ENCODE data around the gene CDH23. TPM values are rescaled to one million over a fixed set of nuclear protein-coding genes. Genes with fewer than 3 reads are reported as not detected.

Gene CDH23
- total and polyA plus RNA-seq, 2 donors (not counting 1 experiment from before 2014, with no cell fraction given) = 0.37 to 0.89 TPM

DNA sequence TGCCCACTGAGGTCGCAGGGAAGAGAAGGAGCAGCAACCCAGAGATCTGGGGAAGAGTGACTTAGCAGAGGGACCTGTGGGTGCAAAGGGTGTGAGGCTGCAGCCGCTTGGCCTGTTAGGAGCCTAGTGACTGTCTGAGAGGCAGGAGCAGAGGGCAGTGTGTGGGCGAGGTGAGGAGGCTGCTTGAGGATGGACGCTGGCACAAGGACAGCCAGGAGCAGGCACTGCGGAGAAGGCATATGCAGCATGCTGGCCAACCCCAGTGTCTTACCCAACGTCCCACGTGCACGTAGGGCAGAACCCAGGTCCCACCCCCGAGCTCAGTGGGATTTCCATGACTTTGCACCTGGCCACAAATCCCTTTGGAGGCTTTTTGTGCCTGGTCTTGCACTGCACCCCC, 268.7 kb downstream of the CDH23 start:
- intact Hi-C loops (cut with micrococcal nuclease) = loop anchor here (2.0 kb wide), 1 partner anchor 43 kb away; no protein-coding TSS in a partner anchor
- Histone ChIP-seq H2AFZ (ENCODE audit: insufficient read depth, low read depth, low read length, poor library complexity, severe bottlenecking) (no peak overlapping the region), H3K36me3 (replicated peaks in 1 of 2; ENCODE audit: control extremely low read depth in 1 of 2, control insufficient read depth in 1 of 2, extremely low read depth in 1 of 2, insufficient read depth in 2 of 2, low read length in 1 of 2) (no peaks in the 10 kb centered on the region), H3K27ac (ENCODE audit: low read length in 2 of 2) (no peak overlapping the region), H3K79me2 (ENCODE audit: control insufficient read depth, insufficient read depth, low read length) (no peaks in the 10 kb centered on the region), H4K20me1 (ENCODE audit: control insufficient read depth, insufficient read depth, low read length, poor library complexity, severe bottlenecking) (no peaks in the 10 kb centered on the region), H3K27me3 (replicated peaks in 1 of 4; ENCODE audit: control extremely low read depth in 1 of 4, control insufficient read depth in 3 of 4, insufficient read depth in 4 of 4, low read length in 3 of 4) (no peaks in the 10 kb centered on the region), H3K4me2 (replicated peaks; ENCODE audit: low read depth, low read length, poor library complexity, severe bottlenecking) (no peak overlapping the region), H3K4me3 (ENCODE audit: control extremely low read depth in 1 of 5, extremely low read depth in 1 of 5, insufficient read depth in 1 of 5, low read depth in 2 of 5, low read length in 4 of 5) (no peak overlapping the region), H3K9ac (ENCODE audit: low read length) (no peak overlapping the region), H3K4me1 (ENCODE audit: control insufficient read depth in 2 of 2, insufficient read depth in 2 of 2, low read length in 2 of 2) (peaks cover 19 to 26% of the 10 kb centered on the region in 2 donors), H3K9me3 (ENCODE audit: control extremely low read depth in 1 of 3, control insufficient read depth in 2 of 3, insufficient read depth in 1 of 3, low read length in 2 of 3) (peaks cover 0 to 5% (median 5%) of the 10 kb centered on the region in 3 donors)
- 92% methylated on average over 9 of the region's 9 CpGs for WGBS (ENCODE audit: insufficient coverage)
- ATAC-seq (ENCODE audit: low read depth) (no peak), DNase-seq (no peak)
- H3K4me1 Mint-ChIP-seq = peaks cover 17% of the 10 kb centered on the region
- H3K4me3 Mint-ChIP-seq = no peak overlapping the region
- no peaks in the 10 kb centered on the region for H3K27me3 Mint-ChIP-seq
- H3K27ac Mint-ChIP-seq = no peak overlapping the region
- TF ChIP-seq EZH2 (IDR thresholded peaks at IDR 0.05; ENCODE audit: borderline replicate concordance, insufficient read depth, low read depth, low read length, poor library complexity, severe bottlenecking) = no peak
- TF ChIP-seq, protein P1, sequence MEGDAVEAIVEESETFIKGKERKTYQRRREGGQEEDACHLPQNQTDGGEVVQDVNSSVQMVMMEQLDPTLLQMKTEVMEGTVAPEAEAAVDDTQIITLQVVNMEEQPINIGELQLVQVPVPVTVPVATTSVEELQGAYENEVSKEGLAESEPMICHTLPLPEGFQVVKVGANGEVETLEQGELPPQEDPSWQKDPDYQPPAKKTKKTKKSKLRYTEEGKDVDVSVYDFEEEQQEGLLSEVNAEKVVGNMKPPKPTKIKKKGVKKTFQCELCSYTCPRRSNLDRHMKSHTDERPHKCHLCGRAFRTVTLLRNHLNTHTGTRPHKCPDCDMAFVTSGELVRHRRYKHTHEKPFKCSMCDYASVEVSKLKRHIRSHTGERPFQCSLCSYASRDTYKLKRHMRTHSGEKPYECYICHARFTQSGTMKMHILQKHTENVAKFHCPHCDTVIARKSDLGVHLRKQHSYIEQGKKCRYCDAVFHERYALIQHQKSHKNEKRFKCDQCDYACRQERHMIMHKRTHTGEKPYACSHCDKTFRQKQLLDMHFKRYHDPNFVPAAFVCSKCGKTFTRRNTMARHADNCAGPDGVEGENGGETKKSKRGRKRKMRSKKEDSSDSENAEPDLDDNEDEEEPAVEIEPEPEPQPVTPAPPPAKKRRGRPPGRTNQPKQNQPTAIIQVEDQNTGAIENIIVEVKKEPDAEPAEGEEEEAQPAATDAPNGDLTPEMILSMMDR (IDR thresholded peaks at IDR 0.05) = no peak
- POLR2A ChIA-PET = no interaction called here
- CTCF ChIA-PET = interaction anchor here (1.3 to 5.3 kb wide), 8 partner anchors 27 to 147 kb away, joined by 3 to 48 read pairs (median 9); partner anchors contain the start of gene VSIR
- no peaks in the 10 kb centered on the region for H3K9me3 Mint-ChIP-seq (ENCODE audit: insufficient read depth)

GRCh38 chr10:71666639-71667386, 270.1 kb downstream of the CDH23 start:
- Mint-ChIP-seq H3K4me1 (peaks cover 17% of the 10 kb centered on the region), H3K27ac (peak overlapping the region; percentile 2), H3K27me3 (no peaks in the 10 kb centered on the region), H3K4me3 (peak overlapping the region; percentile 0), H3K9me3 (ENCODE audit: insufficient read depth) (no peaks in the 10 kb centered on the region)
- intact Hi-C loops (cut with micrococcal nuclease) = loop anchor here (2.0 kb wide), 1 partner anchor 28 kb away; no protein-coding TSS in a partner anchor
- H3K4me2 ChIP-seq (replicated peaks; ENCODE audit: low read depth, low read length, poor library complexity, severe bottlenecking) = peak overlapping the region; percentile 57
- H2AFZ ChIP-seq (ENCODE audit: insufficient read depth, low read depth, low read length, poor library complexity, severe bottlenecking) = peak overlapping the region; percentile 64
- H4K20me1 ChIP-seq (ENCODE audit: control insufficient read depth, insufficient read depth, low read length, poor library complexity, severe bottlenecking) = no peaks in the 10 kb centered on the region
- CTCF ChIA-PET = interaction anchor here (0.7 to 5.3 kb wide), 6 partner anchors 27 to 283 kb away, joined by 3 to 48 read pairs (median 5); no protein-coding TSS in a partner anchor
- H3K27ac ChIP-seq (ENCODE audit: low read length in 2 of 2) = no peak overlapping the region
- peak; percentile 46 for ATAC-seq (ENCODE audit: low read depth)
- no peaks in the 10 kb centered on the region for H3K79me2 ChIP-seq (ENCODE audit: control insufficient read depth, insufficient read depth, low read length)
- H3K27me3 ChIP-seq (replicated peaks in 1 of 4; ENCODE audit: control extremely low read depth in 1 of 4, control insufficient read depth in 3 of 4, insufficient read depth in 4 of 4, low read length in 3 of 4) = no peaks in the 10 kb centered on the region
- H3K36me3 ChIP-seq (replicated peaks in 1 of 2; ENCODE audit: control extremely low read depth in 1 of 2, control insufficient read depth in 1 of 2, extremely low read depth in 1 of 2, insufficient read depth in 2 of 2, low read length in 1 of 2) = no peaks in the 10 kb centered on the region
- no peaks in the 10 kb centered on the region for H3K9me3 ChIP-seq (ENCODE audit: control extremely low read depth in 1 of 3, control insufficient read depth in 2 of 3, insufficient read depth in 1 of 3, low read length in 2 of 3)
- 16% methylated on average over 14 of the region's 18 CpGs for WGBS (ENCODE audit: insufficient coverage)
- peak; percentile 55 for DNase-seq
- peaks cover 19 to 22% of the 10 kb centered on the region in 2 donors for H3K4me1 ChIP-seq (ENCODE audit: control insufficient read depth in 2 of 2, insufficient read depth in 2 of 2, low read length in 2 of 2)
- POLR2A ChIA-PET = interaction anchor here (0.8 to 1.7 kb wide), 2 partner anchors 106 to 145 kb away, joined by 5 to 14 read pairs; partner anchors contain the start of gene VSIR
- TF ChIP-seq, protein P1 (IDR thresholded peaks at IDR 0.05) = no peak
- TF ChIP-seq EZH2 (IDR thresholded peaks at IDR 0.05; ENCODE audit: borderline replicate concordance, insufficient read depth, low read depth, low read length, poor library complexity, severe bottlenecking) = no peak
- H3K4me3 ChIP-seq (ENCODE audit: control extremely low read depth in 1 of 5, extremely low read depth in 1 of 5, insufficient read depth in 1 of 5, low read depth in 2 of 5, low read length in 4 of 5) = no peak overlapping the region
- H3K9ac ChIP-seq (ENCODE audit: low read length) = no peak overlapping the region
